GM23248 (cell line): ENCODE results near the gene FLOT1.

Source experiments
- EZH2 ChIP-seq: fragments of 200-600 bp; sonication (generic); IDR thresholded peaks from 2 replicates; pipeline ENCODE4 v1.6.1; 2018; ENCODE audit warnings: antibody characterized with exemption, mild to moderate bottlenecking; ENCODE audit not compliant: insufficient read depth, poor library complexity, severe bottlenecking
- EZH2phosphoT487 ChIP-seq: fragments of 200-600 bp; sonication (generic); IDR thresholded peaks from 2 replicates; pipeline ENCODE4 v1.6.1; 2018; ENCODE audit warnings: antibody characterized with exemption, moderate library complexity, mild to moderate bottlenecking, low read depth; ENCODE audit not compliant: insufficient read depth

- TF ChIP-seq EZH2phosphoT487 (no peak), EZH2 (no peak)
Observed at GRCh38 chr6:30781743-30782424, 39.4 kb upstream of the FLOT1 start.
